EH (cell line): ENCODE measurements around the gene HRH3.

Source experiments
- DNase-seq: peaks from one replicate; pipeline ENCODE4 v3.0.0-alpha.2; 2015; ENCODE audit warnings: low read depth

HRH3 gene

DNA sequence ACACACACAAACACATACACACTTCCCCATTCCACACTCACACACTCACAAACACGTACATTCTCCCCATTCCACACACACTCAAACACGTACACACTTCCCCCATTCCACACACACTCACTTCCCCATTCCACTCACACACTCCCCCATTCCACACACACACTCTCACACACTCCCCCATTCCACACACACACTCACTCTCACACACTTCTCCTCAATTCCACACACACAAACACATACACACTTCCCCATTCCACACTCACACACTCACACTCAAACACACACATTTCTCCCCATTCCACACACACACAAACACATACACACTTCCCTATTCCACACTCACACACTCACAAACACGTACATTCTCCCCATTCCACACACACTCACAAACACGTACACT, 9.6 kb upstream of the HRH3 start:
- DNase-seq = no peak

DNA sequence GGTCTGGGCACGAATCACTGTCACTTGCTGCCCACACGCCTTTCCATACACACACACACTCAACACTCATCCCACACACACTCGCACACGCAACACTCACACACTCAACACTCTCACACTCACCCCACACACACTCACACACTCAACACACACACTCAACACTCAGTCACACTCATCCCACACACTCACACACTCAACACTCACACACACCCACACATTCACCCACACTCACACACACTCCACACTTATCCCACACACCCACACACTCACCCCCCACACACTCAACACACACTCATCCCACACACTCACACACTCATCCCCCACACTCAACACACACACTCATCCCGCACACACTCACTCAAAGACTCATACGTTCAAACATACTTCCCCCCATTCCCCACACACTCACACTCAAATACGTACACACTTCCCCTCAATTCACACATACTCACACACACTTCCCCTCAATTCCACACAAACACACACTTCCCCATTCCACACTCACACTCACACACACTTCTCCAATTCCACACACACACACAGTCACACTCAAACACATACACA, 9.0 kb upstream of the HRH3 start:
- no peak for DNase-seq

DNA sequence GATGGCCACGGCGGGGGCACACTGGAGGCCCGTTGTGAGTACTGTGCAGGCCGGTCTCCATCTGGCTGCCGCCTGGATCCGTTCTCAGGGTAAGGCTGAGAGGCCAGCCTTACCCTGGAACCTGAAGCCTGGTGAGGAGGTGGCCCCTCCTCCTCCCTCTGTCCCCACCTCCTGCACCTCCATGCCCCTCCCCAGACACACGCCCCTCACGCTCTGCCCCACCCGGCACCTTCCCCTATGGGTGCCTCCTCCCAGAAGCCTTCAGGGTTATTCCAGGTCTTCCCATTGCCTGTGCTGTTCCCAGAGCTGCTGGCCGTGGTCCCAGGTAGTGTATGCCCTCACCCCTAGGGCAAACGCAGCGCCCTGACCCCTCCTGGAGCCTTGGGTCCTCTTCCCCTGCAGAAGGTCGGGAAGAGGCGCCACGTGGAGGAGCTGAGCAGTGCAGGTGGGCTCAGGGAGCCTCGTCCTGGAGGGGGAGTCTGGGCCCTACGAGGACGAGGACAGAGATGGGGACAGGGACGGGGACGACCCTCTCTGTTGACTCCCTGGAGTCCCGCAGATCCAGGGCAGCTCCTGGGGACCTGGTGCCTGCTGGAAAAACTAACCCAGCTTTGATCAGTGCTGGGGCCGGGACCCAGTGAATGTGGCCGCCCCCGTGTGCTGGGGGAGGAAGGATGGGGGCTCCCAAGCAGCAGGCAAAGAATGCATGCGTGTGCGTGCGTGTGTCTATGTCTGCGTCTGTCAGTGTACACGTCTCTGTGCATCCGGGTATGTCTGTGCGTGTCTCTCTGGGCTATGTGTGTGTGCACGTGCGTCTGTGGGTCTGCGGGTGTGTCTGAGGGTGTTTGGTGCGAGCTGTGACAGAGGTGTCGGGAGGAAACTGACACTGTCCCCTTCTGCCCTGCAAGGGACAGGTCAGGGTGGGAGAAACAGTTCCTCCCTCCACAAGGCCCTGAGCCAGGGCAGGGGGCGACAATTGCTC, 8.2 kb upstream of the HRH3 start:
- no peak for DNase-seq

DNA sequence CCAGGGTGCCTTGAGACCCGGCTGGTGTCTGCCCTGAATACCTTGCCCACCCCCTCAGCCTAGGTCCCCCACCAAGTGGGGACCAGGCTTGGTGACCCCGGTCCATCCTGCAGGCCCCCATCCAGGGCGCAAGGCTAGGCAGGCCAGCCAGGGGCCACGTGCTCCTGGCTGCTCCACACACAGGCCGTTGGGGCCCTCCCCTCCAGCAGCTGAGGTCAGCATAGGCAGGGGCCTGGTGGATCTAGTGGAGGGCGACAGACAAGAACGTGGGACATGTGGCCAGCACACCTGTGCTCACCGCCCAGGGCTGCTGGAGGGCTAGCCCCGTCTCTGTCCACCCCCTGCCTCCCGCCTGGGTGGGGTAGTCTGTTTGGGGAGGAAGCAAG, 7.5 kb upstream of the HRH3 start:
- DNase-seq = no peak

DNA sequence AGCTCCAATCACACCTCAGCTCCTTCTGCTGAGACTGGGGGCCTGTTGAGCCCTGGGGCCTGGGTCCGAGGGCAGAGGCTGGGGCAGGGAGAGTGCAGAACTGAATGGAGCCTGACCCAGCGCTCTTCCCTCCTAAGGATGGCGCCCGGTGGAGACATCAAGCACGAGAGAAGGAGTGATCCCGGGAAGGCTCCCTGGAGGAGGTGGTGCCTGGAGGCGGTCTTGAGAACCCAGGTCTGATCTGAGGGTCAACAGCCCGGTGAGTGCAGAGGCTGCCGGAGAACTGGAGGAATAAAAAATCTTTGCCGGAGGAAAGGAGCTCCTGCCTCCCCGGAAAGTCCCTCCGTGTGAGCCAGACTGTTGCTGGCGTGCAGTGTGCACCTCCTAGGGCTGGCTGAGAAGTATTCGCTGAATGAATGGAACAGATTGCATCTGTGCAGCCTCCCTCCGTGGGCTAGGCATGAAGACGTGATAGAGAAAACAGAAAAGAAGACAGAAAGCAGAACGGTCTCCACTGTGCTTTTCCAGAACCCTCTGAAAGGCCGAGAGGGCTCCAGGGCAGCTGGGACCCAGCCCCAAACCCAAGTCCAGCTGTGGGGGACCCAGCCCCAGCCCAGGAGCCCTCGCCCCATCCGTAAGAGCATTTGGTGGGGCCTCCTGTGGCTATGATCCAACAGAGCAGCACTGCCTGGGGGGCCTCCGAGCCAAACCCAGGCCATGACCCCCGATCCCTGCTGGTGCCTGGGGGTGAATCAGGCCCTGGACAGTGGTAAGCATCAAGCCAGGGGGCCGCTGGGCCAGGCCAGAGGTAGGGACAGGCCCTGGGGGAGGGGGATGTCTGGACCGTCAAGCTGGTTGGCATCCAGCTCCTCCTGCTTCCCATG, 6.9 kb upstream of the HRH3 start:
- no peak for DNase-seq

DNA sequence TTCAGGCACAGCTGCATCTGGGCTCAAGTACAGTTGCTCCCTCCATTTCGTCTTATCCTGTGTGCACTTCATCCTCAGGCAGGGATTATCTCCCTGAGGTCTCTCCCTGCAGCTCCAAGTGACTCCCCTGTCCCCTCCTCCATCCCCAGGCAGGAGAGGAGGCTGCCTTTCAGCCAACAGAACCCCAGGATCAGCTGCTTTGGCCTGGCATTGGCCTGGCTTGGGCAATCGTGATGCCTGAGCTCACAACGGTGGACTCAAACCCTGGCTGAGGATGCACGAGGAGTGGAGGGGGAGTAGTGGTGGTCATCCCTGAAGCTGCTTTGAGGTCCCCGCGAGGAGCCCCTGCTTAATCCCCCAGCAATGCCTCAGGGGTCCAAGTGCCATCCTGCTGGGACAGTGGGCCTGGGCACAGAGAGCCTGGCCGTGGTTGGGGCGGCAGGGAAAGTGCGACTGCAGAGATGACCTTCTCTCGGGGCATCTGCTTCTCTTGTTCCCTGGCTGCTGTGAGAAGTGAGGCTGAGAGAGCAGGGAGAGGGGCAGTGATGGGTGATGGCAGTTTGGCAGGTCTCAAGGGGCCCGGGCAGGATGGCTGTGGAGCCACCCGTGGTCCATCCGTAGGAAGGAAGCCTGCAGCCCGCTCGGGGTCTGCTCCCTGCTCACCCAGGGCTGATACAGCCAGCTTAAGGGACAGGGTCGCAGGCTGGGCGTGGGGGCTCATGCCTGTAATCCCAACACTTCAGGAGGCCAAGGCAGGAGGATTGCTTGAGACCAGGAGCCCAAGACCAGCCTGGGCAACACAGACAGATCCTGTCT, 6.0 kb upstream of the HRH3 start:
- no peak for DNase-seq

DNA sequence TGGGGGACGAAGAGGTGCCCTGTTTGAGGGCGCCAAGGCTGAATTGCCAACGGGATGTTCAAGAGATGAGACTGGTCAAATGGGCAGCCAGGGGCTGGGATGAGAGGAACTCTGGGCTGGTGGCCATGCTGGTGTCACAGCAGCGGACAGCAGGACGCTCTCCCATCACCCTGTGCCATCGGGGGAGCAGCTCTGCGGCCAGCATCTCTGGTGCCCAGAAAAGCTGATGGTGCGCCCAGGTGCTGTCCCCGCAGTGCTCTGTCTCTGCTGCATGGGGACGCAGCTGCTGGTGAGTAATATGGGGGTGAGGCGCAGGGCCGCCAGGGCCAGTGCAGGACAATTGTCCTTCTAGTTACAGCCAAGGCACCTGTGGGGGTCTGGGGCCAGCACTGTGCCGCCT, 4.9 kb upstream of the HRH3 start:
- no peak for DNase-seq

DNA sequence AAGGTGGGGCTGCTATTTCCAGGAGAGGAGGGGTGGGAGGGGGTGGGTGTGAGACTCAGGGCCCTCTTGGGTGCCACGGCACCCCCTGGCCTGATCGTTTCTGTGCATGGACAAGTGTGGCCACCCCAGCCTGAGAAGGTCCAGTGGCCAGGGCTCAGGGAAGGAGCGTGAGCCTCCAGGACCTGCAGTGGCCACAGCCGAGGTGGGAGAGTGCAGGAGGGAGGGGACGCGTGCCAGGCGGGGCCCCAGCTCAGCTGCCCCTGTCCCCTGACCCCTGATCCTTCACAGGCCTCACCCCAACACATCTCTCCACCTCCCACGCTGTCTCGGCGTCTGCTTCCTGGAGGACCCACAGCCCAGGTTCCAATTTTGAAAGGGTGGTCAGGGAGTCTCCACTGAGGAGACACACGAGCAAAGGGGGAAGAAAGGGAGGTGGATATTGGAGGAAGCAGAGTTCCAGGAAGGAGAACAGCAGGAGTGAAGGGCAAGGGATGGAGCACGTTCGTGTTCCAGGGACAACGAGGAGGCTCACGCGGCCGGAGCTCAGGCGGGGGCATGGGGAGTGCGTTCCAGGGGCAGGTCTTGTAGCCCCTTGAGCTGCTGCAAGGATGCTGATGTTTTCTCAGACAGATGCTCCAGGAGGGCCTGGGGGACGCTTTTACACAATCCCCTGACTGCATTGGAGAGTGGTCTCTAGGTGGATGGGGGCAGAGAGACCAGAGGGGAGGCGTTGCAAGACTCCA, 4.2 kb upstream of the HRH3 start:
- no peak for DNase-seq

DNA sequence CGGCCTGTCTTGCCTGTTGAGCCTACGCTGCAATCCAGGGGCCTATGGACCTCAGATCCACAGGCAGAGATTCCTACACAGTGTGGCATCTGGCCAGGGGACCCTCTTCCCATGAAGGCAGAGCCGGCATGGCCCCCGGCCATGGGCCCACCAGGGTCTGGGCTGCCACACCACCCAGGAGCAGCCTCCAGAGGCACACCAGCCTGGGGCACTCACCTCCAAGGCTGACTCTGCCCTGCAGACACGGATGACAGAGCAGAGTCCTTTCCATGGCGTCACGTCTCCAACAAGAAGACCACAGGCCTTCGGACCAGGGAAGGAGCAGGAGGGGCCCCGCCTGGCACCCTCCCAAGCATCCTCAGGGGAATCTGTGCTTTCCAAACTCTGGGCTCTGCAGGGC, 3.5 kb upstream of the HRH3 start:
- DNase-seq = no peak

DNA sequence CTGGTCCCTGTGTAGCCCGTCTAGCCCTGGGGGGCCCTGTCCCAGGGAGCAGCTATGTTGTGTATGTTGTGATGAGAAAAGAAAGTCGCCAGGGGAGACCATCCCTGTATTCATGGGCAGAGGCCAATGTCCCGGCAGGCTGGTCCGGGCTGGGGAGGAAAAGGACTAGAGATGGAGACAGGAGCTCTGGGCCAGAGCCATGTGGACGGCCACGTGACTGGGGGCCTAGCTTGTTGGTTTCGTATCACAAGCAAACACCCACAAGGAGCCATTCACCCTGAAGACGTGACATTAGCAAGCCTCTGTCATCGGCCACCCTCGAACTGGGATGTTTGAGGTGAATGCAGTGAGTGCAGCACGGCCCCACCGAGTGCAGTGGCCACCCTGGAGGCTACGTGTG, 2.9 kb upstream of the HRH3 start:
- no peak for DNase-seq

DNA sequence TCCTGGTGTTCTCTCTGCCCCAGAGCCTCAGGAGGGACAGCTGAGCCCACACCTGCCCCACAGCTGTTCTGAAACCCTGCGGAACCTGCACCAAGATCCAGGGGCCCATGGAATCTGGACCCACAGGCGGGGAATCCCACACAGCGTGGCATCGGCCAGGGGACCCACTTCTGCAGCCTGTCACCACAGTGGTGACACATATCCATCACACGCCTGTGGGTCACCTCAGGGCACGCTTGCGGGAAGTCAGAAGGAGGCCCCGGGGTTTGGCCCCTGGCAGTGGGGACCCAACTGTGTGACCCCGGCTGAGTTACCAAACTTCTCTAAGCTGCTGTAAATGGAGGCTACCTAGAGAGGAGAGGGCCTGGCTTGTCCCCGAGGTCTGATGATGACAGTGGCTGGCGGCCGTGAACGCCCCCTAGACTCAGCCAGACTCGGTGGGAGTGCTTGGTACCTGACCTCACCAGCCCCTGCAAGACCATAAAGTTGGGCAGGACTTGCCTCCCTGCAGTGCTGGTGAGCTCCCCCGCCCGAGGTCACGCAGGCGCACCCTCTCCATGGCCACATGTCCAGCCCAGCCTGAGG, 2.3 kb upstream of the HRH3 start:
- DNase-seq = no peak

DNA sequence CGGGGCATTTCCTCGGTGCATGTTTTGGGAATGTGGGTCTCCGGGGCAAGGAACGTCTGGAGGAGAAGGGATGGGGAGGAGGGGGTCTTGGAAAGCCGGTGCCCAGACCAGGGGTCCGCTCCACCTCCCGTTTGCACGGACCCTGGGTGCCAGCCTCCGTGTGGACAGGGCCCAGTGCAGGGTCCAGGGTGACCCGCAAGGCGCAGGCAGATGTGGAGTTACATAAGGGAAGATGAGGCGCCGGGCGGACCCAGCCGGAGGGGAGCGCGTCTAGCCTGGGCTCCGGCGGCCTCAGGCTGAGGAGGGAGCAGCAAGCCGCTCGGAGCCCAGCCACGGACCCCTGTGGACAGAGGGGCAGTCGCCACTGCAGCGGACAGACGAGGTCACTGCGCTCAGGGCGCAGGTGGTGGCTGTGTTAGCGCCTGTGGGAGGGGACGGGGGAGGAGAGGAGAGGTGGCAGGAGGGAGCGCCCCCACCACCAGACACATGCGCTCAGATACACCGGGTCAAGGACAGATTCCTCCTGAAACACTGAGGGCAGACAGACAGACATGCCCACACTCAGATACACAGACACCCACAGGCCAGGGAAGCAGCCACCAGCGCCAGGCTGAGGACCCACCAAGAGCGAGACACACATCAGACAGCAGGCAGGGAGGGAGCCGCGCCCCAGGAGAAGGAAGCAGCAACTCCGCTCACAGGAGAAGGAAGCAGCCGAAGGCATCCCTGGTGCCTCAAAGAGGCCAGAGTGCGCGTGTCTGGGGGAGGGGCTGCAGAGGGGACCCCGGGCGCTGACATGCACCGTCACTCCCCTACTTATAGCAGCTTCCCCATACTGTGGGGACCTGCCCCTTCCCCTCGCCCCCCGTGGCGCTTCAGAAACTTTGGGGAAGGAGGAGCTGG, 839 bp upstream of the HRH3 start:
- DNase-seq = no peak

DNA sequence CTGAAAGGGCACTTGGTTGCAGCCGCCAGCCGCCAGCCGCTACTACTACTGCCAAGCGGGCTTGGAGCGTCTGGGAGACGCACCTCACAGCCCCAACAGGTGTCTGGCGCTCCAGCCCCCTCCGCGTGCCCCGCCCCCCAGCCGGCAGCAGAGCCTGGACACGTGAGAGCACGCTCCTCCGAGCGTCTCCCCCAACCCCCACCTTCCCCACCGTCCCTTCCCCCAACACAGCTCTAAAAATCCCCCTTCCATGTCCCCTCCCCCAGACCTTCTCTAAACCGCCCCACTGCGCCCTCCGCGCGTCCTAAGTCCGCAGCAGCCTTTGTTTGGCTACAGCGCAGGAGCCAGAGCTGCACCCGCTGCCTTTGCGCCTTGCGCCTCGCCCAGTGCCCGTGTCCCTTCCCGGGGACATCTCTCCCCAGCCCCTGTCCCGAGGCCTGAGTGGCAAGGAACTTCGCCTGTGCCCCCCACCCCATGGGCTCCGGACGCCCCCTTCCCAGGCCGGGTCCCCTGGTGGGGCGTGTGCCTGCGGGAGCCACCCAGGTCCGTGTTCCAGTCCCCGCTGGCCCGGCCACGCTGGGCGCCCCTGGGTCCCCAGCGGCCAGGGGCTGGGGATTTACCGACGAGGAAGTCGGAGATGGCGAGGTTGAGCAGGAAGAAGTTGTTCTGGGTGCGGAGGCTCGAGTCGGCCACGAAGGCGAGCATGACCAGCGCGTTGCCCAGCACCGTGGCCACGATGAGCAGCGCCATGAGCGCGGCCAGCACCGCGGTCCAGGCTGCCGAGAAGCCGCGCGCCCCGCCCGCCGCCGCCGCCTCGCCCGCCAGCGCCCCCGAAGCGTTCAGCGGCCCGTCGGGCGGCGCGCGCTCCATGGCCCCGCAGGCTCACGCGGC, 732 bp downstream of the HRH3 start:
- no peak for DNase-seq

DNA sequence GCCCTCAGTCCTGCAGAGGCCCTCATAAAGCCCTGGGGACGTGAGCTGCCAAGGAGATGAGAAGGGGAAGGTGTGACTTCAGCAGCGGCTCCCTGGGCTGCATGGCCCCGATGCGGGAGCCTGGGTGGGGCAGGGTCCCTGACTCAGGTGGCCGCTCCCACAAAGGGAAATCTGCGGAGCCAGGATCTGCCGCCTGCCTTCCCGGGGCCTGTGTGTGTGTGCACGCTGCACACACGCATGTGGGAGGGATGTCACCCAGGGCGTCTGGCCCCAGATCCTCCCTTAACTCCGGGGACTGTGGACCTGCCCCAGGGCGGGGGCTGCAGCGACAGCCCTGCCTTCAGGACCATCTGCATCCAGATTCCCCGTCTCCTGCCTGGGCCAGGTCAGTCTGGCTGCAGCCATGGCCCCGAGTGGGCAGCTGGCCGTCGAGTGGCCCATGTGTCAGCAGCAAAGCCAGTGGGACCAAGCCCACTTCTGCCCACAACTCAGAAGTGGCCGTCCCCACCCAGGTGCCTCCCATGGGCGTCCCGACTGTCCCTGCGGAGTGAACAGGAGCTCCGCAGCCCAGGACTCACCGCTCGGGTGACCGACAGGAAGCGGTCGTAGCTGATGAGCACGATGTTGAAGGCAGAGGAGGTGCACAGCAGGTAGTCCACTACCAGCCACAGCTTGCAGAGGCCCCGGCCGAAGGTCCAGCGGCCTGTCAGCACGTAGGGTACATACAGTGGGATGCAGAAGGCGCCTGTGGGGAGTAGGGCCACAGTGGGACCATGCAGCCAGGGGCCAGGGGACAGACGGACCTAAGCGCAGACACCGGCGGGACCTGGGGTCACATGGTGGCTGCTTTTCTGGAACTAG, 1.9 kb downstream of the HRH3 start:
- DNase-seq = no peak

DNA sequence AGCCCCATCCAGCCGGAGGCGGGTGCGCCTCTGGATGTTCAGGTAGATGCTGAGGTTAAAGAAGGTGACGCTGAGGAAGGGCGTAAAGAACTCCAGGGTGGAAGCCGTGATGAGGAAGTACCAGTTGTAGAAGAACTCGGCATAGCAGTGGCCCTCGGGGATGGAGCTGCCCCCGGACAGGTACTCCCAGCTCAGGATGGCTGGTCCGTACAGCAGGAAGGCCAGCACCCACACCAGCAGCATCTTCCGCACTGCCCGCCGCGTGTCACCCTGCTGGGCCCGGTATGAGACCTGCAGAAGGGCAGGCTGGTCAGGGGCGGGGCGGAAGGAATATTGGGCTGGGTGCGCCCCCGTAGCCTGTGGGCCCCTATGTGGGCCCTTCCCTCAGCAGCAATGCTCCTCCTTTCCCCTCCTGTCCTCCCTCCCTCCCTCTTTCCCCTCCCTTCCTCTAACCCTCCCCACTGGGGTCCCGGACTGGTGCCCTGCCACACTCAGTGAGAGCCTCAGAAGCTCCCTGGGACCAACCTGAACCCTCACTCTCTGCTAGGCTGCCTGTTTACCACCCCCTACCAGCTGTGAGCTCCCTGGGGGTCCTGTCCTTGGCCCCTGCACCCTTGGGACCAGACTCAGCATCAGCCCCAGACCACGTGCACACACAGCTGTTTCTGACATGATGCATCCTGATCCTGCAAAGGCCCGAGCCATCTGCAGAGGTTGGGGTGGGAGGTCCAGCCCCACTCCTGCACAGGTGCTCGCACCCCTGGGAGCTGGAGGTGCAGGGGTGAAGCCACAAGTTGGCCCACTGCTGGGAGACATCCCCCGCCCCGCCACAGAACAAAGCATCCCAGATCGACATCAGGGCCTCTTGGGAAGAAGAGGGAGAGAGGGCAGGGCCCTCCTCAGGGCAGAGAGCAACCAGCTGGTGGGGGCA, 3.2 kb downstream of the HRH3 start:
- DNase-seq = no peak

DNA sequence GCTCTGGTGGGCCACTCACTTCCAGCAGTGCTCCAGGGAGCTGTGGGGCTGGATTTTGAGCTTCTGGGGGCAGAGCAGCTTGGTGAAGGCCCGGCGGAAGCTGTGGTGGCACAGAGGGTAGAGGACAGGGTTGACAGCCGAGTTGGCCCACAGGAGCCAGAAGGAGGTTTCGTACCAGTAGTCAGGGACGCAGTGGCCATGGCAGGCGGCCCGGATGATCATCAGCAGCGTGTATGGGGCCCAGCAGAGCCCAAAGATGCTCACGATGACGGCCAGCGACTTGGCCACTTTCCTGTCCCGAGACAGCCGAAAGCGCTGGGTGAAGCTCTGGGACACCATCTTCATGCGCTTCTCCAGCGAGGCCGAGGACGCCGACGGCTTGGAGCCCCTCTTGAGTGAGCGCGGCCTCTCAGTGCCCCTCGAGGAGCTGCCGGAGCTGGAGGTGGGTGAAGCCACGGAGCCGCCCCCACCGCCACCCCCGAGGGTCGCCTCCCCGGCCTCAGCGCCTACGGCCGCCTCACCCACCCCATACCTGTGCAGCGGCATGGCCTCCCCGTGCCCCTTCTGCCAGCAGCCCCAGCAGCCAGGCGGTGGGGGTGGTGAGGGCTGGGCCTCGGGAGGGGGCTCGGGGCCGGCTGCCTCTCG, 4.0 kb downstream of the HRH3 start:
- DNase-seq = no peak
